HL-60 (cell line): Measurements from ENCODE around the gene A1CF.

Experiments
- DNase-seq, 2 experiments: peaks; one replicate each; pipeline ENCODE4 v3.0.0-alpha.2; 2010 to 2020; ENCODE audit warnings: low read depth in 1 of 2, low spot score in 1 of 2
- H3K27ac ChIP-seq: fragments of 250-450 bp; sonication (Bioruptor Pico); replicated peaks from 2 replicates; pipeline ENCODE4 v1.5.1; 2020; ENCODE audit warnings: mild to moderate bottlenecking, moderate library complexity
- H3K27me3 ChIP-seq: fragments of 250-450 bp; sonication (Bioruptor Pico); 2 replicates; pipeline ENCODE4 v1.5.1; 2021; ENCODE audit warnings: mild to moderate bottlenecking, moderate library complexity; ENCODE audit not compliant: insufficient read depth, poor library complexity, severe bottlenecking
- H3K4me3 ChIP-seq: replicated peaks from 2 replicates; pipeline ENCODE4 v1.5.1; 2011; ENCODE audit warnings: mild to moderate bottlenecking, control low read depth, low read length; ENCODE audit not compliant: insufficient read depth
- GABPA ChIP-seq: IDR thresholded peaks from 2 replicates; pipeline ENCODE4 v1.6.1; 2012; ENCODE audit warnings: low read depth
- POLR2AphosphoS5 ChIP-seq: IDR thresholded peaks from 2 replicates; pipeline ENCODE4 v1.6.1; 2012; ENCODE audit warnings: low read depth
- SPI1 ChIP-seq: IDR thresholded peaks from 2 replicates; pipeline ENCODE4 v1.6.1; 2012; ENCODE audit warnings: low read depth, mild to moderate bottlenecking, borderline replicate concordance
- TF ChIP-seq, protein P1 (sequence below): IDR thresholded peaks from one replicate; pipeline ENCODE4 v1.5.1; 2011; ENCODE audit warnings: low read length, control low read depth, inconsistent platforms; ENCODE audit not compliant: insufficient read depth
- TF ChIP-seq, protein P2 (sequence below): IDR thresholded peaks from 2 replicates; pipeline ENCODE4 v1.6.1; 2012; ENCODE audit warnings: low read depth; ENCODE audit not compliant: insufficient replicate concordance

A1CF gene

DNA sequence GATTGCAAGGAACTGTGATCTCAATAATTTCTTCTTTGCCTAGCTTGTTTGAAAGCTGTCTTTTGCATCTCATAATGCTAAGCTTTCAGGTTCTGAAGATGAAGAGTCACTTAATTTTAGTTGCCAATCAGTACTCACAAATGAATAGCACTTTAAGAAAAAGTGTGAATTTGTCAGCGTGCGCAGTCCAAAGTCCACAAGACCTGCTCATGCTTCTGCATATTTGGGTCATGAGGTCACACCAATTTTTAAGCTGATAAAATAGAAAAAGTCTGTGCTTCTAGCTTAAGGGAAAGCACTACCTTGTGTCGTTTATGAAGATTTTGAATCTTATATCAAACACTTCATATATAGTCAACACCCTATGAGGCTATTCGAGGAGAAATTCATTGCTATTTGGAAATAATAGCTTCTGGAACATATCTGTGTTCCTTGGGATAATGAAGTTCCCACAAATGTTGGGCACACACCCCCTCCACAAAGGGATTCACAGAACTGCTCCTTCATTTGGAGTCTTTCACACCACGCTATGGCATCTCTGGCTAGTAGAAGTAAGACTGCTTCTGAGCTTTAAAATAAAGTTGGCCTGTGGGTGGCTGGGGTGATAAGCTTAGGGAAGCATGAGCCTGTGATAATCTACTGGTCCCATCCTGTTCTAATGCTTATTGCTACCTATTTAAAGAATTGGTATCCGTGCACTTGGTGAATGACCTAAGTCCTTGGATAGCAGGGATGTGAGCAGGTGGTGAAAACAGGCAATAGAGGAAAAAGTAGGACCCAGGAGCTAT is 33.3 kb downstream of the A1CF start:
- no peak overlapping the region for H3K27ac ChIP-seq
- TF ChIP-seq SPI1 = no peak
- TF ChIP-seq, protein P1, sequence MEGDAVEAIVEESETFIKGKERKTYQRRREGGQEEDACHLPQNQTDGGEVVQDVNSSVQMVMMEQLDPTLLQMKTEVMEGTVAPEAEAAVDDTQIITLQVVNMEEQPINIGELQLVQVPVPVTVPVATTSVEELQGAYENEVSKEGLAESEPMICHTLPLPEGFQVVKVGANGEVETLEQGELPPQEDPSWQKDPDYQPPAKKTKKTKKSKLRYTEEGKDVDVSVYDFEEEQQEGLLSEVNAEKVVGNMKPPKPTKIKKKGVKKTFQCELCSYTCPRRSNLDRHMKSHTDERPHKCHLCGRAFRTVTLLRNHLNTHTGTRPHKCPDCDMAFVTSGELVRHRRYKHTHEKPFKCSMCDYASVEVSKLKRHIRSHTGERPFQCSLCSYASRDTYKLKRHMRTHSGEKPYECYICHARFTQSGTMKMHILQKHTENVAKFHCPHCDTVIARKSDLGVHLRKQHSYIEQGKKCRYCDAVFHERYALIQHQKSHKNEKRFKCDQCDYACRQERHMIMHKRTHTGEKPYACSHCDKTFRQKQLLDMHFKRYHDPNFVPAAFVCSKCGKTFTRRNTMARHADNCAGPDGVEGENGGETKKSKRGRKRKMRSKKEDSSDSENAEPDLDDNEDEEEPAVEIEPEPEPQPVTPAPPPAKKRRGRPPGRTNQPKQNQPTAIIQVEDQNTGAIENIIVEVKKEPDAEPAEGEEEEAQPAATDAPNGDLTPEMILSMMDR = no peak
- no peak for TF ChIP-seq GABPA
- TF ChIP-seq, protein P2, sequence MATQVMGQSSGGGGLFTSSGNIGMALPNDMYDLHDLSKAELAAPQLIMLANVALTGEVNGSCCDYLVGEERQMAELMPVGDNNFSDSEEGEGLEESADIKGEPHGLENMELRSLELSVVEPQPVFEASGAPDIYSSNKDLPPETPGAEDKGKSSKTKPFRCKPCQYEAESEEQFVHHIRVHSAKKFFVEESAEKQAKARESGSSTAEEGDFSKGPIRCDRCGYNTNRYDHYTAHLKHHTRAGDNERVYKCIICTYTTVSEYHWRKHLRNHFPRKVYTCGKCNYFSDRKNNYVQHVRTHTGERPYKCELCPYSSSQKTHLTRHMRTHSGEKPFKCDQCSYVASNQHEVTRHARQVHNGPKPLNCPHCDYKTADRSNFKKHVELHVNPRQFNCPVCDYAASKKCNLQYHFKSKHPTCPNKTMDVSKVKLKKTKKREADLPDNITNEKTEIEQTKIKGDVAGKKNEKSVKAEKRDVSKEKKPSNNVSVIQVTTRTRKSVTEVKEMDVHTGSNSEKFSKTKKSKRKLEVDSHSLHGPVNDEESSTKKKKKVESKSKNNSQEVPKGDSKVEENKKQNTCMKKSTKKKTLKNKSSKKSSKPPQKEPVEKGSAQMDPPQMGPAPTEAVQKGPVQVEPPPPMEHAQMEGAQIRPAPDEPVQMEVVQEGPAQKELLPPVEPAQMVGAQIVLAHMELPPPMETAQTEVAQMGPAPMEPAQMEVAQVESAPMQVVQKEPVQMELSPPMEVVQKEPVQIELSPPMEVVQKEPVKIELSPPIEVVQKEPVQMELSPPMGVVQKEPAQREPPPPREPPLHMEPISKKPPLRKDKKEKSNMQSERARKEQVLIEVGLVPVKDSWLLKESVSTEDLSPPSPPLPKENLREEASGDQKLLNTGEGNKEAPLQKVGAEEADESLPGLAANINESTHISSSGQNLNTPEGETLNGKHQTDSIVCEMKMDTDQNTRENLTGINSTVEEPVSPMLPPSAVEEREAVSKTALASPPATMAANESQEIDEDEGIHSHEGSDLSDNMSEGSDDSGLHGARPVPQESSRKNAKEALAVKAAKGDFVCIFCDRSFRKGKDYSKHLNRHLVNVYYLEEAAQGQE = no peak
- TF ChIP-seq POLR2AphosphoS5 = no peak
- H3K27me3 ChIP-seq = no peaks in the 10 kb centered on the region
- no peak overlapping the region for H3K4me3 ChIP-seq
- no peak for DNase-seq

GRCh38 chr10:50850578-50851230 is 34.7 kb downstream of the A1CF start:
- TF ChIP-seq POLR2AphosphoS5 = no peak
- no peak for TF ChIP-seq GABPA
- TF ChIP-seq, protein P2 = no peak
- TF ChIP-seq, protein P1 = no peak
- no peak for TF ChIP-seq SPI1
- Histone ChIP-seq H3K27me3 (no peaks in the 10 kb centered on the region), H3K27ac (no peak overlapping the region), H3K4me3 (no peak overlapping the region)
- DNase-seq = no peak

DNA sequence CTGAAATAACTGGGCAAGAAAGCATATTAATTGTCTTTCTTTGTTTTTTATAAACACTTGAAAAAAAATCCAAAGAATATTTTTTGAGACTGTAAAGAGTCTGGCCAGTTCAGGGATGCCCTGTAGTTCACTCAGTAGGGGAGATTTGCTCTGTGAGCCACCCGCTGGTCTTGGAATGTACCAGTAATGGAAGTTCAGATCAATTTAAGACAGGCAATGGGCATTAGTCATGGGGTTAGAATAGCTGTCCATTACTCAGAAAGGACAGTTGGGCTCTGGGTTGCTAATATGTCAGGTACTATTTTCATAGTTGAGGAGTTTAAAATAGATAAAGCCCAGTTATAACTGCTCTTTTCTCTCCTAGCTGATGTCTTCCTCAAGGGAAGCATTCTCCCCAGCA is 38.7 kb downstream of the A1CF start:
- Histone ChIP-seq H3K27ac (no peak overlapping the region), H3K4me3 (no peak overlapping the region), H3K27me3 (no peaks in the 10 kb centered on the region)
- TF ChIP-seq, protein P1 = no peak
- TF ChIP-seq, protein P2 = no peak
- TF ChIP-seq POLR2AphosphoS5 (no peak), SPI1 (no peak), GABPA (no peak)
- no peak for DNase-seq
